ENCODE data around the gene FRMD4B. TPM values are rescaled to one million over a fixed set of nuclear protein-coding genes. Genes with fewer than 3 reads are reported as not detected.
A peak's percentile ranks its signal among the peaks of the same experiment; 100 is the strongest.

Gene FRMD4B
- total RNA-seq, 3 donors from 2014 or later, result 26.0 to 29.4 (median 28.6) TPM

DNA sequence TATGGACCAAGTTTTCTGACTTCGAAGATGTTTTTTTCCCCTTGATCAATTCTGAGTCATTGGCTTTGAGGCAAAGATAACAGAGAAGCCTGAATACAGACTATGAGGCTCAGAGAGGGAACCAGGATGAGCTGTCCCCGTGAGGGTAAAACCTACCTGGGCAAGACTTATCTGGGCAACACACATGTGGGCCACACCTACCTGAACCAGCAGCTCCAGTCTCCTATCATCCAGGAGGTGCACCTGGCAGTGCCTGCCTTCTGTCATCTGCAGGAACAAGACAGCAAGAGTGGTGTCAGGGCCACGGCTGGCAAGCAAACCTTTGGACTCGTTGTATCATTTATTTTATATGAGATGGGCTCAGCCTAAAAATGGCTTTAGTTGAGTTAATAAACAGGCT is 72.6 kb downstream of the FRMD4B start:
- peak; percentile 95 for ATAC-seq
- Histone ChIP-seq H3K4me3 (no peak overlapping the region), H3K36me3 (ENCODE audit: low read depth) (no peaks in the 10 kb centered on the region), H3K9me3 (no peaks in the 10 kb centered on the region), H3K4me1 (ENCODE audit: low read depth) (peaks cover 5% of the 10 kb centered on the region)
- TF ChIP-seq, protein P1, sequence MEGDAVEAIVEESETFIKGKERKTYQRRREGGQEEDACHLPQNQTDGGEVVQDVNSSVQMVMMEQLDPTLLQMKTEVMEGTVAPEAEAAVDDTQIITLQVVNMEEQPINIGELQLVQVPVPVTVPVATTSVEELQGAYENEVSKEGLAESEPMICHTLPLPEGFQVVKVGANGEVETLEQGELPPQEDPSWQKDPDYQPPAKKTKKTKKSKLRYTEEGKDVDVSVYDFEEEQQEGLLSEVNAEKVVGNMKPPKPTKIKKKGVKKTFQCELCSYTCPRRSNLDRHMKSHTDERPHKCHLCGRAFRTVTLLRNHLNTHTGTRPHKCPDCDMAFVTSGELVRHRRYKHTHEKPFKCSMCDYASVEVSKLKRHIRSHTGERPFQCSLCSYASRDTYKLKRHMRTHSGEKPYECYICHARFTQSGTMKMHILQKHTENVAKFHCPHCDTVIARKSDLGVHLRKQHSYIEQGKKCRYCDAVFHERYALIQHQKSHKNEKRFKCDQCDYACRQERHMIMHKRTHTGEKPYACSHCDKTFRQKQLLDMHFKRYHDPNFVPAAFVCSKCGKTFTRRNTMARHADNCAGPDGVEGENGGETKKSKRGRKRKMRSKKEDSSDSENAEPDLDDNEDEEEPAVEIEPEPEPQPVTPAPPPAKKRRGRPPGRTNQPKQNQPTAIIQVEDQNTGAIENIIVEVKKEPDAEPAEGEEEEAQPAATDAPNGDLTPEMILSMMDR (IDR thresholded peaks at IDR 0.05), result no peak
- DNase-seq, result peak; percentile 57 to 61 (median 59)
- intact Hi-C loops (cut with DNase I, micrococcal nuclease), result no loop called here

DNA sequence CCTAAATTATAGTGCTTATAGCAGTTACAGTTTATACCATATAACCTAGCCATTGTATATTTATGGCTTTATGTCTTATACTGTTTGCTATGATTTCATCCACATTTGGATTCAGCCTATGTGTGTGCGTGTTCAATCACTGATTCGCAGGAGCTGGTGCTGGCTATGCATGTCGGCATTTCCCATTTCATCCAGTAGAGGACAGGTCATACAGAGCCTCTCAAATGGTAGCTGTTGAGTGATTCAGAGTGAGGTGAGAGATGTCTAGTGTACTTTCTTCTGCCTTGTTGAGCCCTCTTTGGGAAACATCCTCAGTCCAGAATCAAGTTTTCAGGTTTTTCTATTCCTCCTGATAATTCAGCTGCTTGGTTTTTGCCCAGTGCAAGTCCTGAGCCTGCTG is 76.1 kb downstream of the FRMD4B start:
- DNase-seq (peak in 1 of 3 donors; percentile 40), ATAC-seq (peak; percentile 66)
- peaks cover 5% of the 10 kb centered on the region for H3K4me1 ChIP-seq (ENCODE audit: low read depth)
- no peaks in the 10 kb centered on the region for H3K9me3 ChIP-seq
- H3K36me3 ChIP-seq (ENCODE audit: low read depth), result no peaks in the 10 kb centered on the region
- intact Hi-C loops (cut with DNase I, micrococcal nuclease), result loop anchor here in 1 of 2 donors (5.0 kb wide), 1 partner anchor 148 kb away; no protein-coding TSS in a partner anchor
- TF ChIP-seq, protein P1 (IDR thresholded peaks at IDR 0.05), result no peak
- H3K4me3 ChIP-seq, result no peak overlapping the region

DNA sequence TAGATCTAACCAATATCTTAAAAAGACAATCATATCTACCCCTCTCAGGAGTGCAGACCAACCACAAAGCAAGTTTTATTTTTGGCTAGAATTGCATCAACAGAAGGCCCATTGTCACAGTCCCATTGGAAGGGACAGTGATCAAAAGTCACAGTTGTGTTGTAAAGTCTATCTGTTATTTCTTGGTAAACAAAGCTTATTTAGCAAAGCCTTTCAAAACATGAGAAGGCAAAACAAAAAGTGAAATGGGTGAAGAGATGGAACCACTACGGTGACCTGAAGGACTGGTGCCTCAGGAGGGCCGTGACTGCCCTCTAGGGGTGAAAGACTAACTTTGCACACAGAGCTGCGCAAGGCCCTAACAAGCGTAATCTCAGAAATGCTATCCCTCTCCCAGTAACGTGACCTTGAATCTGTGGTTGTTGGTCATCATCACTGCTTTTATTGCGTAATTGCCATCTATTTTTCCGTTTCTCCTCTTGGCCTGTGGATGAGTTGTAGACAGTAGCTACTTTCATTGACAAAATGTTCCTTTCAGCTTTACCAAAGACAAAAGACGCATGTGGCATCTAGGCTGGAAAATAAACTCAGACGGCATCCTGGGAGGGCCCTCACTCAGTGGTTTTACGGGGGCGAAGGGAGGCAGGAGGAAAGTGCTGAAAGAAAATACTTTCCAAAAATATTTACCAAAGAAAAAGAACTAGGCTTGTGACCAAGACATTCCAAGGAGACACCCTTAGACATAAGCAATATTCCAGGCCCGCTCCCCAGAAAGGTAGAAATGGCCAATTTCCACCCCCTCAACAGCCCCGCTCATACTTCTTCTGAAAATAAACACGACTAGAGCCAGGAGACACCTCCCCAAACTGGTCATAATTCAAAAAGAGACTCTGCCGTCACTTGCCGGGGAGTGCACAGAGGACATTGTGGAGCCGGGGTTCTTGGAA is 79.4 kb downstream of the FRMD4B start:
- Histone ChIP-seq H3K36me3 (ENCODE audit: low read depth) (no peaks in the 10 kb centered on the region), H3K4me3 (no peak overlapping the region), H3K4me1 (ENCODE audit: low read depth) (no peaks in the 10 kb centered on the region), H3K9me3 (no peaks in the 10 kb centered on the region)
- intact Hi-C loops (cut with DNase I, micrococcal nuclease), result loop anchor here (1.0 to 5.0 kb wide), 2 partner anchors 144 to 145 kb away; no protein-coding TSS in a partner anchor
- DNase-seq, result peak; percentile 57 to 64 (median 61)
- TF ChIP-seq, protein P1 (IDR thresholded peaks at IDR 0.05), result peak; percentile 76
- peak; percentile 99 for ATAC-seq

DNA sequence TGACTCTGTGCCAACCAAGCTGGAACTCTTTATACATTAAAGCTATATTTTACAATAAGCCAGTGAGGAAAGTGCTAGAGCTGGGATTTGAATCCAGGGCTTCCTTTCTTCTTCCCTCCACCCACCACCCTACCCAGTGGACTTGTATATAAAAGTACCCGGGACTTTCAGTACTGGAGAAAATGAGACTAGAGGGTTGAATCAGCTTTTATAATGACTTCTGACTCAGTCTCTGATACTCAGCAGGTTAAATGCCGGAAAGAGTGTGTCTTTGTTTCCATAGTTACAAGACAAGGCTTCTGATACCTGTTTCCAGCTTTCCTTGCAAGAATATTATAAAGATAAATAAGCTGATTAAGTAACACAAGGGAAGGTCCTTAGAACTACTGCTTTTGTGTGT is 80.9 kb downstream of the FRMD4B start:
- H3K4me3 ChIP-seq, result no peak overlapping the region
- no peaks in the 10 kb centered on the region for H3K36me3 ChIP-seq (ENCODE audit: low read depth)
- H3K4me1 ChIP-seq (ENCODE audit: low read depth), result no peaks in the 10 kb centered on the region
- intact Hi-C loops (cut with DNase I, micrococcal nuclease), result loop anchor here in 1 of 2 donors (5.0 kb wide), 1 partner anchor 143 kb away; no protein-coding TSS in a partner anchor
- ATAC-seq (no peak), DNase-seq (no peak)
- TF ChIP-seq, protein P1 (IDR thresholded peaks at IDR 0.05), result no peak
- no peaks in the 10 kb centered on the region for H3K9me3 ChIP-seq

DNA sequence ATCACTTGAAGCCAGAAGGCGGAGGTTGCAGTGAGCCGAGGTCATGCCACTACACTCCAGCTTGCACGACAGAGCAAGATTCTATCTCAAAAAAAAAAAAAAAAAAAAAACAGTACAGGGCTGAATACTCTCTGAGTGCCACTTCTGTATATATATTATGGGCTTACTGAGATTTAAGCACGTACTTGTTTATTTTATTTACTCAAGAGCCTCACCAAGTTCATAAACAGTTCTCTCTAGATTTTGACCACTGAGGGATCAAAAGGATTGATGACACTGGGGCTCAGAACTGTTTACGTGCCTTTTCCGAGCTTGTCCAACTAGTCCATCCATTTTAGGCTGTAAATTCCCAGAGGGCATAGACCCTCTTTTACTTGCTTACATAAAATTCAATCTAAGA is 81.5 kb downstream of the FRMD4B start:
- no peak for DNase-seq
- no peak overlapping the region for H3K4me3 ChIP-seq
- H3K9me3 ChIP-seq, result no peaks in the 10 kb centered on the region
- H3K4me1 ChIP-seq (ENCODE audit: low read depth), result no peaks in the 10 kb centered on the region
- no peaks in the 10 kb centered on the region for H3K36me3 ChIP-seq (ENCODE audit: low read depth)
- ATAC-seq, result no peak
- intact Hi-C loops (cut with DNase I, micrococcal nuclease), result no loop called here
- TF ChIP-seq, protein P1 (IDR thresholded peaks at IDR 0.05), result no peak

Measured in mucosa of descending colon (tissue), 3 donors.